Ovary (tissue), 3 donors: ENCODE data around the gene PCGF1.

ENCODE experiments used
- EP300 ChIP-seq: sonication (generic); formaldehyde crosslinking; IDR thresholded peaks from one replicate; pipeline ENCODE4 v1.6.1; 2017; ENCODE audit warnings: antibody characterized with exemption
- POLR2A ChIP-seq: fragments of 450-650 bp; IDR thresholded peaks from one replicate; pipeline ENCODE4 v1.6.1; 2017; ENCODE audit warnings: antibody characterized with exemption, mild to moderate bottlenecking, moderate library complexity
- TF ChIP-seq, protein P1 (sequence below), 3 donors: fragments of 450-650 bp in 2 of 3; fragments of 200-600 bp in 1 of 3; IDR thresholded peaks; one replicate each; pipeline versions ENCODE4 v1.5.1 to v1.8.0; 2016 to 2022; ENCODE audit warnings: antibody characterized with exemption in 3 of 3, mild to moderate bottlenecking in 1 of 3
- donor health status: DM: no; HTN: no; CAD: no.

DNA sequence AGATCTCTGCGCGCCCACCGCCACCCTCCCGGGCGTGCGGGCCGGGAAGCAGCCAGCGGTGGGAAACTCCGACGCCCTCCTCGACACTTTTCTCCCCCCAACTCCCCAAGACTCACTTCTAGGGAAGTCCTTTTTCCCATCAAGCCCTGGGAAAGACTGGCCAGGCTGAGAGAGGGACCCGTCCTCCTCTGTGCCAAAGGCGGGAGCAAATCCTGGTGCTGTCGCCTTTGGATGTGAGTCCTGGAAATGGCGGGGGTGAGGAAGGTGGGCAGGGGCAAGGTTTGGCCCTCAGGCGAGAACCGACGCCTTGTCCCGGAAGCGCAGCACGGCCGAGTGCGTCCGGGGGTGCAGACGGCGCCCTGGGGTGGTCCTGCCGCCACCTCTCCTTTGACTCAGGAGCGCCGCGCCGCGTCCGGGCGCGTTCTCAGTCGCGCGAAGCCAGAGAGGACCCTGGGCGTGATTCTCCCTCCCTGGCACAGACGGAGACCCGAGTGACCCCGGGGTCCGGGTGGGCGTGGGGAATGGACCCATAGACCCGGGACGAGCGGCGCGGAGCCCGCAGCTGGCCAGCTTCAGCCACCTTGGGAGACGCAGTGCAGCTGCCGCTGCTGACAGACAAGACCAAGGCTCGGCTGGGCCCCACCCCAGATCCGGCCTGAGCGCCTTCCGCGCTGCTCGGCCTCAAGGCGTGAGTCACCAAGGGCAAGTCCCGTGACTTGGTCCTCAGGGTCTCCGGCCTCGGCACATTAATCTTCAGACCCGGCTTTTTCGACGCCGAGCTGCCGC lies 4.6 kb downstream of the PCGF1 start:
- TF ChIP-seq, protein P1, sequence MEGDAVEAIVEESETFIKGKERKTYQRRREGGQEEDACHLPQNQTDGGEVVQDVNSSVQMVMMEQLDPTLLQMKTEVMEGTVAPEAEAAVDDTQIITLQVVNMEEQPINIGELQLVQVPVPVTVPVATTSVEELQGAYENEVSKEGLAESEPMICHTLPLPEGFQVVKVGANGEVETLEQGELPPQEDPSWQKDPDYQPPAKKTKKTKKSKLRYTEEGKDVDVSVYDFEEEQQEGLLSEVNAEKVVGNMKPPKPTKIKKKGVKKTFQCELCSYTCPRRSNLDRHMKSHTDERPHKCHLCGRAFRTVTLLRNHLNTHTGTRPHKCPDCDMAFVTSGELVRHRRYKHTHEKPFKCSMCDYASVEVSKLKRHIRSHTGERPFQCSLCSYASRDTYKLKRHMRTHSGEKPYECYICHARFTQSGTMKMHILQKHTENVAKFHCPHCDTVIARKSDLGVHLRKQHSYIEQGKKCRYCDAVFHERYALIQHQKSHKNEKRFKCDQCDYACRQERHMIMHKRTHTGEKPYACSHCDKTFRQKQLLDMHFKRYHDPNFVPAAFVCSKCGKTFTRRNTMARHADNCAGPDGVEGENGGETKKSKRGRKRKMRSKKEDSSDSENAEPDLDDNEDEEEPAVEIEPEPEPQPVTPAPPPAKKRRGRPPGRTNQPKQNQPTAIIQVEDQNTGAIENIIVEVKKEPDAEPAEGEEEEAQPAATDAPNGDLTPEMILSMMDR (IDR thresholded peaks at IDR 0.05) = no peak
- no peak for TF ChIP-seq POLR2A
- TF ChIP-seq EP300 = no peak
